Measurements from ENCODE around the gene ETS2.
"Not testable (repeated sequence)": the region's sequence is repeated elsewhere in the genome, so short reads cannot be mapped to it uniquely, and the experiment has no call there.

The ETS2 gene

DNA sequence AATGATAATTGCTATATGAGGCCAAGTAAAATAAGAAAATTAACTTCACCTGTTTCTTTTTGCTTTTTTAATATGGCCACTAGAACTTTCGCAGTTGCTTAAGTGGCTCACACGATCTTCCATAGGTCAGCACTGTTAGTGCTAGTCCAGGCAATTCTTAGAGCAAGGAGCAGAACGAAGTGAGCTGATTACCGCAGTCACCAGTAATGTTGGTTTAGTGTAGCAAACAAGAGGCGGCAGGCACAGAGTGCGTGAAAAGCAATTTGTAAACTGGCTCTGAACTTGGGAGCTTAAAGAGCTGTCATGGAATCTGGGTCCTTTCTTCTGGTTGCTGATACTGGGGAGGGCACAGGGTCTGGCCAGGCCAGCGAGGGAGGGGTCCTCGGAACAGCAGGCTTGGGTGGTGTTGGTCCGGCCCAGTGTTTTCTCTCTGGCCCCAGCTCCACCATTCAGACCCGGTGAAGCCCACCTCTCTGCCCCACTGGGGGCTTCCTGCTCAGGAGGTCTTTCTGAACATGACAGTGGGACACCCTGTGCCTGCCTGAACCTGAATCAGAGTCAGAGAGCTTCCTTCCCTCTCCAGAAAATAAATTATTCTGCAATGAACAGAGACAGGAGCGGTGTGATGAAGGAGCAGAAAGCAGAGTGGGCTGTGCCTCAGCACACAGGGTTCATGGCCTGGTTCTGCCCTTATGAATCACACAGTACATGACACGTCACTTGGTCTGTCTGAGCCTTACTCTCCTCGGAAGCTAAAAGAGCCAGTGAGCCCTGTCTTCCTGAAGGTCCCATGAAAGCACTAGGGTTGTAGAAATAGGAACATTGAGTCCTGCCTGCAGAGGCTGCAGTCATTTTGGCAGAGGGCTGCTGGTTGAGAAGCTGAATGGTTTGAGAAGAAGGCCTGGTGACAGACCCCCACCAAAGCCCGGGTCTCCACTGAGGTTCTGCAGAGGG is 11.9 kb downstream of the ETS2 start:
- DNase-seq (ENCODE audit: low read depth, low spot score) = no peak

DNA sequence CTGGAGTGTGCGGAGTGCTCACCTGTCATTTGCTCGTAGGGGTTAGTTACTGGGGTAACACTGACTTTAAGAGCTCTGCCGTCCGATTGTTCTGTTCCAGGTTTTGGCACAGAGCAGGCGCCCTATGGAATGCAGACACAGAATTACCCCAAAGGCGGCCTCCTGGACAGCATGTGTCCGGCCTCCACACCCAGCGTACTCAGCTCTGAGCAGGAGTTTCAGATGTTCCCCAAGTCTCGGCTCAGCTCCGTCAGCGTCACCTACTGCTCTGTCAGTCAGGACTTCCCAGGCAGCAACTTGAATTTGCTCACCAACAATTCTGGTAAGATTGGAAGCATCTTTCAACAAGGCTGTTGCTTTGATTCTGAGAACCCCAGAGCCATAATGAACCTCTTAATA is 12.6 kb downstream of the ETS2 start:
- DNase-seq (ENCODE audit: low read depth, low spot score) = no peak

DNA sequence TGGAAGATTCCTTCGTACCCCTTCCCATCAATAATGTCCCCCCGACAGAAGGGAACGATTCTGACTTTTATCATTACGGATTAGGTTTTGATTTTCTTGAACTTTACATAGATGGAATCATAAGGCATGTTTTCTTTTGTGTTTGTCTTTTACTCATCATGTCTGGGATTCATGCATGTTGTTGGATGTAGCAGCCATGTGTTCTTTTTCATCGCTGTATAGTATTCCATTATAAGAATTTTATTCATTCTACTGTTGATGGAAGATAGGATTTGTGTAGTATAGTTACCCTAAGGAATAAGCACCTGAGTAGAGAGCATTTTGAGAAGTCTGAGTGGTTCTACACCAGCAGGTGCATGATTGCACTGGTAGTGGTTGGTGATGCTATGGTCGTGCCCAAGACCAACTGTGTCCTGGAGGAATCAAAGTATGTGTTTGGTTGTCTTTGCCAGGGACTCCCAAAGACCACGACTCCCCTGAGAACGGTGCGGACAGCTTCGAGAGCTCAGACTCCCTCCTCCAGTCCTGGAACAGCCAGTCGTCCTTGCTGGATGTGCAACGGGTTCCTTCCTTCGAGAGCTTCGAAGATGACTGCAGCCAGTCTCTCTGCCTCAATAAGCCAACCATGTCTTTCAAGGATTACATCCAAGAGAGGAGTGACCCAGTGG is 13.5 kb downstream of the ETS2 start:
- no peak for DNase-seq (ENCODE audit: low read depth, low spot score)

DNA sequence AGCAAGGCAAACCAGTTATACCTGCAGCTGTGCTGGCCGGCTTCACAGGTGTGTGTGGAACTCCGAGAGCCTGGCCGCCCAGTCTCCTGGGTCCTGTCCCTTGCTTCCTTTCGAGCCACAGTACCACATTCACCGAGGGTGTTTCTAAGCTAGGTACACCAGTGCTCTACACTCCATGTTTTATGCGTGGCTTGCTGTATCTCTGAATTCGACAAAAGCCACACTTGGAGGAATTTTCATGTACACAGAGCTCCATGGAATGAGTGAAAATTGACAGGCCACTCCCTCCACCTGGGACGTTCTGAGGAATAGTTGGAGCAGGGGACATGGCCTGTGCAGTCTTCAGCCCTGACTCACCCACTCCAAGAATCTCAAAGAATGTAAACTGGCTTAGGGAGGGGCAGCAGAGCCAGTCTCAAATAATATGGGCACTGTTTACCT is 14.0 kb downstream of the ETS2 start:
- DNase-seq (ENCODE audit: low read depth, low spot score) = peak; percentile 38

DNA sequence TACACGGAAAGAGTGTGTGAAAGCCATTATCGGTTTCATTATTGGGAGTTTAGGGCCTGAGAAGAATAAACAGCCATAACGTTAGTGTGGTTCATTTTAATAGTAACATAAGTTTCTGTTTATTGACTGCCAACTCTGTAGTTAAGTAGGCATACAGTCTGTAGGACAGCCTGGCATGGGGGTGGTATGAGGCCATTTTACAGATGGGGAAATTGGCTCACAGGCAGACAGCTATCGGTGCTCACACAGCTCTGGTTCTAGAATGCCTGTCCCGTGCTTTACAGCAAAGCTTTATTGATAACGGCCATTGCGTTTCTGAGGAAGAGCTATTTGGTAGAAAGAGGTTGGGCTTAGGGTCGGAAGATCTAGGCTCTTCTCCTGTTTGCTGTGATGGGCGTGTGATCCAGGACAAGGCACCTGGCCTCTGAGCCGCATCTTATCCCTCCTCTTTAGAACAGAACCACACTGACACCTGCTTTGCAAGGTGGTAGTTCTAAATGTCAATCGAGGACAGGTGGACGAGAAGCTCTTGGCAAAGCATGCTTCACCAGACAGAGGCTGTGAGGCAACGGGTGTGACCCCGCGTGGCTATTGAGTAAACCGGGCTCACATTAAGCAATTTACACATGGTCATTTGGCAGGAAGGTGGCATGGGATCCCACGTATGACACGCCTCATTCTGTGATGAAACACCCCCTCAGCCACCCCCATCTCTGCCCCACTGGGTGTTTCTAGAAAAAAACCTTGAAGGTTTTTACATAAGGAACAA is 14.9 kb downstream of the ETS2 start:
- no peak for DNase-seq (ENCODE audit: low read depth, low spot score)

DNA sequence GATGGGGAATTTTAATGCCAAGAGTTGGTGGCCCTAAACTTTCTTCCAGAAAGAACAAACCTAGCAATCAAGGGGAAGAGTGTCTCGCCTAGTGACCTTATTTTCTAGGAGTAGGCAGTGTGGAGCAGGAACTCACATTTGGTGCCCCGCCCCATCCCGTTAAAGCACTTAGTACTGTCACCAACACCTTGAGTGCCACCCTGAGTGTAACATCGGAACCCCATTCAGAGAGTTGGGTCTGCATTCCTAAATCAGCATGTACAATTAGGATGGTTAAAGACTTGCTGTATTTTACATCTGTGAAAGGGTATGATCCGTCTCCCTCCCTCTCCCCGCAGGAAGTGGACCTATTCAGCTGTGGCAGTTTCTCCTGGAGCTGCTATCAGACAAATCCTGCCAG is 15.5 kb downstream of the ETS2 start:
- DNase-seq (ENCODE audit: low read depth, low spot score) = no peak

DNA sequence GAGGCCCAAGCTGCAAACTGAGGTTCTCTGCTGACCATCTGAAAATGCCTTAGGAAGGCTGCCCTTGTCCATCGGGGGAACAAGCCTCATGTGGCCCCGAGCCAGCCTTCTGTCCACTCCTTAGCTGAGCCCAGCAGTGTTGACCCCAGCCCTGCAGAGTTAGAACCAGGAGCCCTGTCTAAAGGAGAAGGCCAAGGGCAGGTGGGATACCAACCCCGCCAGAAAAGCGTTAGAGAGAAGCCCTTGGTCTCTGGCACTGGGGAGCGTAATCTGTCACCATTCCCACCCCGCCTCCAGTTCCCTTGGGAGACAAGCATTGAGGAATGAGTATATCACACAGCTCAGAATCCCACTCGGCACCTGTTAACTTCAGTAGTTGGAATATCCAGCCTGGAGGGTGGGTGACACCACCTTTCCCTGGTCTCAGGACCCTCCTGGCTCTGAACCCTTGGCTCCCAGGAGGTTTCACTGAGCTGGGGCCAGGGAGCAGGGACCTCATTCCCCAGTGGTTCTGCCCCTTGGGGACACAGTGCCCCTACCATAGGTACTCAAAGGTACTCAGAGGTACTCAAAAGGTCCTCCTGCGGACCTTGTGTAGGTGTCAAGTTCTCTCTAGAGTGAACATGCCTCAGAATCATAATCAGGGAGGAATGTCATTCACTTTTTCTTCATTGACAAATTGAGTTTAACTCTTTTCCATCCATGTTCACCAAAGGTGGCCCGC is 16.4 kb downstream of the ETS2 start:
- no peak for DNase-seq (ENCODE audit: low read depth, low spot score)

DNA sequence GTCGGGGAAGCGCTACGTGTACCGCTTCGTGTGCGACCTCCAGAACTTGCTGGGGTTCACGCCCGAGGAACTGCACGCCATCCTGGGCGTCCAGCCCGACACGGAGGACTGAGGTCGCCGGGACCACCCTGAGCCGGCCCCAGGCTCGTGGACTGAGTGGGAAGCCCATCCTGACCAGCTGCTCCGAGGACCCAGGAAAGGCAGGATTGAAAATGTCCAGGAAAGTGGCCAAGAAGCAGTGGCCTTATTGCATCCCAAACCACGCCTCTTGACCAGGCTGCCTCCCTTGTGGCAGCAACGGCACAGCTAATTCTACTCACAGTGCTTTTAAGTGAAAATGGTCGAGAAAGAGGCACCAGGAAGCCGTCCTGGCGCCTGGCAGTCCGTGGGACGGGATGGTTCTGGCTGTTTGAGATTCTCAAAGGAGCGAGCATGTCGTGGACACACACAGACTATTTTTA is 17.1 kb downstream of the ETS2 start:
- no peak for DNase-seq (ENCODE audit: low read depth, low spot score)

DNA sequence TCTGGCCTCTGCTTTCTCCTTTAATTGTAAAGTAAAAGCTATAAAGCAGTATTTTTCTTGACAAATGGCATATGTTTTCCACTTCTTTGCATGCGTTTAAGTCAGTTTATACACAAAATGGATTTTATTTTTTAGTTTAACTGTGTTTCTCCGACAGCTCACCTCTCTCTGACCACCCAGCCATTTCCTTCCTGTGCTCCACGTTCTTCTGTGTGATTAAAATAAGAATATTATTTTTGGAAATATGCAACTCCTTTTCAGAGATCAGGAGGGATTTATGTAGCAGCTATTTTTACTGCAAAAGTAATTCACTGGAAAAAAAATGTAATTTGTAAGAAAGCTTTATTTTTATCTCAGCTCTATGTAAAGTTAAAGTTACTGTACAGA is 18.0 kb downstream of the ETS2 start:
- no peak for DNase-seq (ENCODE audit: low read depth, low spot score)

DNA sequence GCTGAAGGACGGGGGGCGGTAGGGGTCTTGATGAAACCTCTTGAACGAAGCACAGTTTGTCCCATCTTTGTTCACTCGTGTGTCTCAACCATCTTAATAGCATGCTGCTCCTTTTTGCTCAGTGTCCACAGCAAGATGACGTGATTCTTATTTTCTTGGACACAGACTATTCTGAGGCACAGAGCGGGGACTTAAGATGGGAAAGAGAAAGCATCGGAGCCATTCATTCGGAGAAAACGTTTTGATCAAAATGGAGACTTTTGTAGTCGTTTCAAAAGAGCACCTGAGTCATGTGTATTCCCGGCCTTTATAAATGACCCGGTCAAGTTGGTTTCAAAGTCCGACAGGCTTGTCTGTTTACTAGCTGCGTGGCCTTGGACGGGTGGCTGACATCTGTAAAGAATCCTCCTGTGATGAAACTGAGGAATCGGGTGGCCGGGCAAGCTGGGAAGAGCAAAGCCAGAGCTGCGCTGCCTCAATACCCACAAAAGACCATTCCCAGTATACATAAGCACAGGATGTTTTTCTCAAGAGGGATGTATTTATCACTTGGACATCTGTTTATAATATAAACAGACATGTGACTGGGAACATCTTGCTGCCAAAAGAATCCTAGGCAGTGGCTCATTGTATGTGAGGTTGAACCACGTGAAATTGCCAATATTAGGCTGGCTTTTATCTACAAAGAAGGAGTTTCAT is 18.5 kb downstream of the ETS2 start:
- no peak for DNase-seq (ENCODE audit: low read depth, low spot score)

DNA sequence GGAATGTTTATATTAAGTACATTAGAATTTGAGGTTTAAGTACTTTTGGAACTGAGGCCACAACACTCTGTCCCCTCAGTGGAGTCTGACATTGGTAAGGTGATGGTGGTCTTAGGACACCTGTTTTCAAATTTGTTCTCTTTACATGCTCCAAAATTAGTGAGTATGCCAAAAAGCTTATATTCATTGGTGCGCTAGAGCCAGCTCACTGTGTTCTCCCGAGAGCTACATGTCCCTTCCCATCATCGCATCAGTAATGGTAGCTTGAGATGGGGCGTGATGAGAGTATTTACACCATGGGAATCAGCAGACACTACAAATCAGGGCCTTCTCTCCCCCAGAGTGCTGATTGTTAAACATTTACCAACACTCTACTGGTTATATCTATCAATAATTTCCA is 19.5 kb downstream of the ETS2 start:
- no peak for DNase-seq (ENCODE audit: low read depth, low spot score)

DNA sequence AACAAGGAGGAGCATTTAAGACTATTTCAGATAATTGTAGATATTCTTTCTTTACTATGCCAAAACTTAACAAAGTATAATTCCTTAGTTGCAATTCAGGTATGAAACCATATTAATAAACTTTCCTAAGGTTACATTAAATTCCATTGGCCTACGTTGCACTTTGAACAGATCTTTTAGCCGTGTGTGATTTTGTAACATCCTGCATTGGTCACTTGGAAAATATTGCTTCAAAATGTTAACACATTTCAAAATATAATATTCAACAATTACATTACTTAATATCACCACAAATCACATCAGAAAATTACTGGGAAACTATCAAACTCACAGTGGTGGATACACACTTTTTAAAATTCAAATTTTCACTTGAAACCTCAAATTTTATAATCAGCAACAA is 20.2 kb downstream of the ETS2 start:
- DNase-seq (ENCODE audit: low read depth, low spot score) = no peak

DNA sequence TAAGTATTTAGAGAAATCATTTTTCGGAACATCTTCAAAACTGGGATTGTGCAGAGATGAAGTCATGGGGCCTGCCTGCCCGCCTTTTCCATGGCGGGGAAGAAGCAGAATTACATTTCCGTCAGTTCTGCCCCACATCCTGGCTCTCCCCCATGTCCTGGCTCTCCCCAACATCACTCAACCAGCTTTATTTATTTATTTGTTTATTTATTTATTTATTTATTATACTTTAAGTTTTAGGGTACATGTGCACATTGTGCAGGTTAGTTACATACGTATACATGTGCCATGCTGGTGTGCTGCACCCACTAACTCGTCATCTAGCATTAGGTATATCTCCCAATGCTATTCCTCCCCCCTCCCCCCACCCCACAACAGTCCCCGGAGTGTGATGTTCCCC is 22.4 kb downstream of the ETS2 start:
- DNase-seq (ENCODE audit: low read depth, low spot score) = not testable (repeated sequence)

DNA sequence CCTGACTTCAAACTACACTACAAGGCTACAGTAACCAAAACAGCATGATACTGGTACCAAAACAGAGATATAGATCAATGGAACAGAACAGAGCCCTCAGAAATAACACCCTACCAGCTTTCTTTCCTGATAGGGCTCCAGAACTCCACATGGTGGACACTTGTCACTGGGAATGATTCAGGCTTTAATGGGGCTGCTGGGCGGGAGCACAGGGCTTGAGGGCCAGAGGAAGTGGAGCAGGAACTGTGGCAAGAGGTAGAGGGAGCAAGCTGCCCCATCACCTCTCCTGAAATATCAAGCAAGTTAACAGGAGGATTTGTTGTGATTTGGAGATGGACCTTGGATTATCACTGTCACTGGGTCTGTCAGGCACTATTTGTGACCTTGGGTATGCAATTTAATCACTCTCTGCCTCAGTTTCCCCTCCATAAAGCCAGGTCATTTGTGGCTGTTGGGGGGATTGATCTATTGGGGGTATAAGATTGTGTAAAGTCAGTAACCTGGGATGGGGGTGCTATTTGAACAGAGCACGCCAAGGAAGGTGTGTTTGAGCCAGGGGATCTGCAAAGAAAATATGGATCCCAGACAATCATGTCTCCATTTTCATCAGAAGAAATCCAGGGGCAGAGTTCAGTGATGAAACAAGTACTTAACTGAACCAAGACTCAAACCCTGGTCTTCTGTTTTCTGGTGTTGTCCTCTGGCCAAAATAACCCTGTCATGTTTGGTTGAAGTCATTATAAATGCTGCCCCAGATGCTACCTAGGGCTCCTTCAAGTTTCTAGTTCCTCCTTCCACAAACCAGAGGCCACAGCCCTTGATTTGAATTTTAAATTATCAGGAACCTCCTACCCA is 25.2 kb downstream of the ETS2 start:
- DNase-seq (ENCODE audit: low read depth, low spot score) = no peak

DNA sequence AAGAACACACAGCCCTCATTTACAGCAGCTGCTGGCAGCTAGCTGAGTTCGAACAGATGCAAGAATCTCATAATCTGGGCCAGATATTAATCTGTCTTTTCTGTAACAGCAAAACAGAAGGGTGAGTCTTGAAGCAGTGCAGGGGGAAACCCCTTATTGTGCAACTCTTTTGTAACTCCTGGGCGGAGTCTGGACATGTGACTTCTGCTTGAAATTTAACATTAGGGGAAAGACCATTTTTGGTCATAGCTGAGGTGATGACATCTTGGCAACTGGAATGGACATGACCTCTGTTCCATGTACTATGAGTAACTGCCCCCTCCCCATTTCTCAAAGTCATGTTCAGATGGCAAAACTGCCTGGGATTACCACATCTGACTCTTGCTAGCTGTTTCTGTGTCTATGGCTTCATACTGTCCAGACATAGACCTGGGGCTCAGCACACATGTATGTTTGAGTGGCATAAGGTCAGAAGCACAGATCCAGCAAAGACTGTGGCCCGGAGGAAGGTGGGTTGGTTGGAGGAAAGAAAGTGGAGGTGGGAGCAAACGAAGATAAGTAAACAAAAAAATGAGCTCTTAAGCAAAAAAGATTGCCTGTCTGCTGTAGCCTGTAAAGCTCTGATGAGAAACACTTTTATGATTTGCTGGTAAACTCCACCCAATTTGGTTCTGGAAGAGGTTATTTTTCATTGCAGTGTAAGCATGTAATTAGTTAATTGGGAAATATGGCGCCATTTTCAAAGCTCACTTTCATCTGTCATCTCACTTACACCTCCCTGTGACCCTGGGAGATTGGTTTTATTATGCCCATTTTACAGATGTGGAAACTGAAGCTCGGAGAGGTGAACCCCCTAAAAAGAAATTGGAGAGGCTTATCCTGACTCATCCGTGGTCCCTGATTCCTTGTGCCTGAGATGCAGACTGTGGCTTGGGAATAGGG is 26.1 kb downstream of the ETS2 start:
- peak; percentile 26 for DNase-seq (ENCODE audit: low read depth, low spot score)

DNA sequence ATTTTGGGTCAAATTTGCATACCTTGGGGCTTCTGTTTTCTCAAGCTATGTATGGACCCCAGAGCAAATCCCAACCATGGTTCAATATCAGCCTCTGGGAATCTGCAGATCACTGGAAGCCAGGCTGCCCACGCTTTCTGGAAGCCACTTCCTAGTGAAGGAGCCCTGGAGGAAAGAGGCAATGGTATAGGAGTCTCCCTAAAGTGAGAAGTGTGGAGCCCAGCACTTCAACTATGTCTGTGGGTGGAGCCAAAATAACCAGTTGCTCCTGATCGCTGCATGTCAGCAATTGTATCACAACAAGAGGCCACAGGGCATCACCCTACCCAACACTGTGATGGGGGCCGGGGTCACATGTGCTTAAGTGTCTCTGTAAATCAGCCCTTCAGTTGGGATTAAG is 26.9 kb downstream of the ETS2 start:
- no peak for DNase-seq (ENCODE audit: low read depth, low spot score)

DNA sequence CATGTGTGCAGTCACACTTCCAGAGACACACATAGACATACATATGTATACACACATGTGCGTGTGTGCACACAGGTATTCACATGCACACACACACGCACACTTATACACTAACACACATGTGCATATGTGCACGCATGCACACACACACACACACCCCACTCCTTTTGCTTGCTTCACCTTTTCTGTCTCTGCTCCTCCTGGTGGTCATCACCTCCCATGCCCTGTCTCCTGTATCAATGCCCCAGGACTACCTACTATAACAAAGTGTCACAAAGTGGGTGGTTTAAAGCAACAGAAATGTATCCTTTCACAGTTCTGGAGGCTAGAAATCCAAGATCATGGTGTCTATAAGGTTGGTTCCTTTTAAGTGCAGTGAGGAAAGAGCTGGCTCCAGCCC is 27.4 kb downstream of the ETS2 start:
- DNase-seq (ENCODE audit: low read depth, low spot score) = no peak

DNA sequence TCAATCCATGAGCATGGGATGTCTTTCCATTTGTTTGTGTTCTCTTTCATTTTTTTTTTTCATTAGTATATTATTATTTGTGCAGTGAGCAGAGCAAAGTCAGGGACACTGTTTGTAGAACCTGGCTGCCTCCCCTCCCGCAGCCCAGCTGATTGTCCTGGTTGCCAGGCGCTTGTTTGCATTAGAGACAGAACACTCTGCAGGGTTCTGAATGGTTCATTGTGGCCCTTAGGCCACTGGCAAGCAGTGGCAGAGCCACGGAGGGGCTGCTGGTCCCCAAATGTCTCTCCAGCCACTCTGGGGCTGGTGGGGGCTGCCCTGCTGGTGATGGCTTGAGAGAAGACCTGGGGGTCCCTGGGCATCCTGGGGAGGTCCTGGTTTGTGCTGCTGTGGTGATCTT is 29.0 kb downstream of the ETS2 start:
- no peak for DNase-seq (ENCODE audit: low read depth, low spot score)
